Right atrium auricular region (tissue), 2 donors: ENCODE results near the gene ASIP. TPM values are rescaled to one million over a fixed set of nuclear protein-coding genes. Genes with fewer than 3 reads are reported as not detected.

Experiments used
- DNase-seq: peaks from one replicate; pipeline ENCODE4 v3.0.0-alpha.2; 2019; ENCODE audit warnings: low spot score
- H3K27ac ChIP-seq, 2 donors: fragments of 200-600 bp; sonication (generic); 1 replicate in 1 of 2; 2 replicates in 1 of 2; pipeline ENCODE4 v1.5.1; 2016 to 2019
- H3K27me3 ChIP-seq, 2 donors: fragments of 200-600 bp; sonication (generic); one replicate each; pipeline versions ENCODE4 v1.5.1 to v1.6.0; 2017 to 2019
- H3K36me3 ChIP-seq: fragments of 200-600 bp; sonication (generic); one replicate; pipeline ENCODE4 v1.5.1; 2016
- H3K4me1 ChIP-seq, 2 donors: fragments of 200-600 bp; sonication (generic); one replicate each; pipeline versions ENCODE4 v1.5.1 to v1.6.0; 2017 to 2019
- H3K4me3 ChIP-seq, 2 donors: fragments of 200-600 bp; sonication (generic); 1 replicate in 1 of 2; 2 replicates in 1 of 2; pipeline ENCODE4 v1.5.1; 2017 to 2019; ENCODE audit warnings: mild to moderate bottlenecking in 1 of 2, moderate library complexity in 1 of 2
- H3K9me3 ChIP-seq, 2 donors: fragments of 200-600 bp; sonication (generic); one replicate each; pipeline ENCODE4 v1.5.1; 2019
- total RNA-seq, 2 donors: library from RNA; depleted of rRNA; stranded (reverse); fragments of >200 nt; gene quantifications; one replicate each; pipeline ENCODE4 v1.1.0, GENCODE V29; 2016
- TF ChIP-seq, protein P1 (sequence below), 2 donors: fragments of 200-600 bp; sonication (generic); IDR thresholded peaks; one replicate each; pipeline ENCODE4 v1.5.1; 2019; ENCODE audit warnings: antibody characterized with exemption in 2 of 2

ASIP gene
- total RNA-seq, 2 donors from 2014 or later = 2.7 TPM; not detected in 1

- H3K27ac ChIP-seq = peak overlapping the region in 1 of 2 donors; percentile 49
- TF ChIP-seq, protein P1, sequence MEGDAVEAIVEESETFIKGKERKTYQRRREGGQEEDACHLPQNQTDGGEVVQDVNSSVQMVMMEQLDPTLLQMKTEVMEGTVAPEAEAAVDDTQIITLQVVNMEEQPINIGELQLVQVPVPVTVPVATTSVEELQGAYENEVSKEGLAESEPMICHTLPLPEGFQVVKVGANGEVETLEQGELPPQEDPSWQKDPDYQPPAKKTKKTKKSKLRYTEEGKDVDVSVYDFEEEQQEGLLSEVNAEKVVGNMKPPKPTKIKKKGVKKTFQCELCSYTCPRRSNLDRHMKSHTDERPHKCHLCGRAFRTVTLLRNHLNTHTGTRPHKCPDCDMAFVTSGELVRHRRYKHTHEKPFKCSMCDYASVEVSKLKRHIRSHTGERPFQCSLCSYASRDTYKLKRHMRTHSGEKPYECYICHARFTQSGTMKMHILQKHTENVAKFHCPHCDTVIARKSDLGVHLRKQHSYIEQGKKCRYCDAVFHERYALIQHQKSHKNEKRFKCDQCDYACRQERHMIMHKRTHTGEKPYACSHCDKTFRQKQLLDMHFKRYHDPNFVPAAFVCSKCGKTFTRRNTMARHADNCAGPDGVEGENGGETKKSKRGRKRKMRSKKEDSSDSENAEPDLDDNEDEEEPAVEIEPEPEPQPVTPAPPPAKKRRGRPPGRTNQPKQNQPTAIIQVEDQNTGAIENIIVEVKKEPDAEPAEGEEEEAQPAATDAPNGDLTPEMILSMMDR (IDR thresholded peaks at IDR 0.05) = peak in 1 of 2 donors; percentile 24
- H3K36me3 ChIP-seq = no peaks in the 10 kb centered on the region
- H3K27me3 ChIP-seq = no peaks in the 10 kb centered on the region
- H3K4me1 ChIP-seq = peaks cover 0 to 24% of the 10 kb centered on the region in 2 donors
- no peaks in the 10 kb centered on the region for H3K9me3 ChIP-seq
- no peak for DNase-seq
- H3K4me3 ChIP-seq = peak overlapping the region; percentile 23 to 46
Measured at GRCh38 chr20:34268851-34269636, 27.8 kb downstream of the ASIP start.

GRCh38 chr20:34269996-34270627 lies 28.9 kb downstream of the ASIP start:
- Histone ChIP-seq H3K27ac (peak overlapping the region; percentile 27 to 49), H3K9me3 (no peaks in the 10 kb centered on the region), H3K4me1 (peaks cover 0 to 24% of the 10 kb centered on the region in 2 donors), H3K27me3 (no peaks in the 10 kb centered on the region), H3K4me3 (no peak overlapping the region), H3K36me3 (peaks cover 5% of the 10 kb centered on the region)
- TF ChIP-seq, protein P1 (IDR thresholded peaks at IDR 0.05) = no peak
- DNase-seq = no peak

GRCh38 chr20:34271956-34272355 lies 30.7 kb downstream of the ASIP start:
- DNase-seq = no peak
- Histone ChIP-seq H3K4me3 (no peak overlapping the region), H3K9me3 (no peaks in the 10 kb centered on the region), H3K27ac (peak overlapping the region in 1 of 2 donors; percentile 16), H3K36me3 (peaks cover 5% of the 10 kb centered on the region), H3K4me1 (peaks cover 0 to 24% of the 10 kb centered on the region in 2 donors), H3K27me3 (no peaks in the 10 kb centered on the region)
- TF ChIP-seq, protein P1 (IDR thresholded peaks at IDR 0.05) = no peak

DNA sequence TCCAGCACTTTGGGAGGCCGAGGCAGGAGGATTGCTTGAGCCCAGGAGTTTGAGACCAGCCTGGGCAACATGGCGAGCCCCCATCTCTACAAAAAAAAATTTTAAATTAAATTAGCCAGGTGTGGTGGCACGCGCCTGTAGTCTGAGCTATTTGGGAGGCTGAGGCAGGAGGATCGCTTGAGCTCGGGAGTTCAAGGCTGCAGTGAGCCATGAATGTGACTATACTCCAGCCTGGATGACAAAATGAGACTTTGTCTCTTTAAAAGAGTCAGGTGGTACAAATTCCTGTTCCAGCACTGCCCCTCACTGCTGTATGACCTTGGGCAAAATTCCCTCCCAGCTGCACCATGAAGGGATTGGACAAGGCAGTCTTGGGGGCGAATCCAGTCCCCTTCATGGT lies 33.5 kb downstream of the ASIP start:
- no peak overlapping the region for H3K27ac ChIP-seq
- peaks cover 0 to 14% of the 10 kb centered on the region in 2 donors for H3K4me1 ChIP-seq
- no peaks in the 10 kb centered on the region for H3K27me3 ChIP-seq
- DNase-seq = no peak
- no peaks in the 10 kb centered on the region for H3K9me3 ChIP-seq
- H3K4me3 ChIP-seq = no peak overlapping the region
- H3K36me3 ChIP-seq = peaks cover 10% of the 10 kb centered on the region
- TF ChIP-seq, protein P1 (IDR thresholded peaks at IDR 0.05) = no peak

GRCh38 chr20:34281177-34281576 lies 40.0 kb downstream of the ASIP start:
- H3K27ac ChIP-seq = no peak overlapping the region
- no peaks in the 10 kb centered on the region for H3K27me3 ChIP-seq
- H3K36me3 ChIP-seq = peaks cover 63% of the 10 kb centered on the region
- H3K4me3 ChIP-seq = no peak overlapping the region
- H3K4me1 ChIP-seq = no peaks in the 10 kb centered on the region
- TF ChIP-seq, protein P1 (IDR thresholded peaks at IDR 0.05) = no peak
- DNase-seq = no peak
- no peaks in the 10 kb centered on the region for H3K9me3 ChIP-seq
